ENCODE results near the gene MT4. TPM values are rescaled to one million over a fixed set of nuclear protein-coding genes. Genes with fewer than 3 reads are reported as not detected.

The MT4 gene
- total RNA-seq, 4 donors from 2014 or later = not detected

- ATAC-seq (ENCODE audit: low FRiP score) (no peak), DNase-seq (ENCODE audit: low spot score) (no peak)
- no peak for TF ChIP-seq CTCF (IDR thresholded peaks at IDR 0.05)
Observed at GRCh38 chr16:56613706-56614105, 48.8 kb downstream of the MT4 start.

- ATAC-seq (ENCODE audit: low FRiP score) = no peak
- DNase-seq (ENCODE audit: low spot score) = no peak
- TF ChIP-seq CTCF (IDR thresholded peaks at IDR 0.05) = no peak
Observed at GRCh38 chr16:56614549-56614991, 49.7 kb downstream of the MT4 start.

- TF ChIP-seq CTCF (IDR thresholded peaks at IDR 0.05) = no peak
- ATAC-seq (ENCODE audit: low FRiP score) (no peak), DNase-seq (ENCODE audit: low spot score) (no peak)
Observed at GRCh38 chr16:56615353-56615752, 50.5 kb downstream of the MT4 start.

- ATAC-seq (ENCODE audit: low FRiP score) = no peak
- no peak for TF ChIP-seq CTCF (IDR thresholded peaks at IDR 0.05)
Observed at GRCh38 chr16:56616608-56617211, 51.8 kb downstream of the MT4 start.

GRCh38 chr16:56617212-56618085, 52.6 kb downstream of the MT4 start:
- peak; percentile 85 for ATAC-seq (ENCODE audit: low FRiP score)
- no peak for DNase-seq (ENCODE audit: low spot score)
- no peak for TF ChIP-seq CTCF (IDR thresholded peaks at IDR 0.05)

More at GRCh38 chr16:56616608-56617211, 51.8 kb downstream of the MT4 start:
- no peak for DNase-seq (ENCODE audit: low spot score)

- DNase-seq (ENCODE audit: low spot score) = no peak
- no peak for ATAC-seq (ENCODE audit: low FRiP score)
- no peak for TF ChIP-seq CTCF (IDR thresholded peaks at IDR 0.05)
Observed at GRCh38 chr16:56618138-56618537, 53.3 kb downstream of the MT4 start.

Other genes starting within 250 kb of the MT4 start
- 100 to 1,000 TPM; 126 to 215 (median 162) TPM for gene AMFR, start 139.5 kb upstream of the MT4 start, total RNA-seq
- 10 to 100 TPM; 41.6 to 53.4 (median 46.0) TPM for gene NUDT21, start 113.7 kb upstream of the MT4 start, total RNA-seq
- gene OGFOD1, start 113.5 kb upstream of the MT4 start, total RNA-seq = 10 to 100 TPM; 19.1 to 58.2 (median 30.9) TPM
- gene BBS2, start 45.0 kb upstream of the MT4 start, total RNA-seq = 10 to 100 TPM; 21.9 to 51.9 (median 37.5) TPM
- not detected for gene MT3, start 24.5 kb downstream of the MT4 start, total RNA-seq
- 1,000 to 10,000 TPM in 2 of 4 donors, 100 to 1,000 TPM in 2; 301 to 1,668 (median 935) TPM for gene MT2A, start 43.5 kb downstream of the MT4 start, total RNA-seq
- gene MT1E, start 60.7 kb downstream of the MT4 start, total RNA-seq = 1,000 to 10,000 TPM in 2 of 4 donors, 100 to 1,000 TPM in 2; 386 to 3,925 (median 1,028) TPM
- 100 to 1,000 TPM in 2 of 4 donors, 10 to 100 TPM in 2; 43.1 to 339 (median 186) TPM for gene MT1M, start 67.6 kb downstream of the MT4 start, total RNA-seq
- gene MT1A, start 73.6 kb downstream of the MT4 start, total RNA-seq = 1,000 to 10,000 TPM in 1 of 4 donors, 100 to 1,000 TPM in 2, 10 to 100 TPM in 1; 88.4 to 1,854 (median 643) TPM
- gene MT1B, start 86.8 kb downstream of the MT4 start, total RNA-seq = not detected
- gene MT1F, start 92.9 kb downstream of the MT4 start, total RNA-seq = 100 to 1,000 TPM in 1 of 4 donors, 10 to 100 TPM in 2, 1 to 10 TPM in 1; 9.8 to 199 (median 43.6) TPM
- gene MT1G, start 103.0 kb downstream of the MT4 start, total RNA-seq = 1,000 to 10,000 TPM in 1 of 4 donors, 100 to 1,000 TPM in 1, 10 to 100 TPM in 2; 31.4 to 1,270 (median 197) TPM
- 10 to 100 TPM in 2 of 4 donors, not detected in 2; 11.9 to 23.3 TPM for gene MT1H, start 104.7 kb downstream of the MT4 start, total RNA-seq
- gene MT1X, start 117.4 kb downstream of the MT4 start, total RNA-seq = 1,000 to 10,000 TPM; 1,336 to 3,452 (median 1,838) TPM
- gene NUP93, start 165.1 kb downstream of the MT4 start, total RNA-seq = 10 to 100 TPM; 21.6 to 55.5 (median 37.7) TPM